ENCODE data around the gene MAPRE3.
"Not testable (repeated sequence)": the region's sequence is repeated elsewhere in the genome, so short reads cannot be mapped to it uniquely, and the experiment has no call there.

Gene MAPRE3

GRCh38 chr2:27070653-27071276, 100.3 kb downstream of the MAPRE3 start:
- DNase-seq (ENCODE audit: low spot score): no peak

- DNase-seq (ENCODE audit: low spot score): peak; percentile 93
Measured at GRCh38 chr2:27071277-27071989, 101.0 kb downstream of the MAPRE3 start, which contains the start of gene OST4. OST4 (minus strand) TSS chr2:27071654.

GRCh38 chr2:27071990-27072830, 101.8 kb downstream of the MAPRE3 start:
- peak; percentile 34 for DNase-seq (ENCODE audit: low spot score)

- DNase-seq (ENCODE audit: low spot score): no peak
Measured at GRCh38 chr2:27072920-27073319, 102.5 kb downstream of the MAPRE3 start.

GRCh38 chr2:27073782-27074181, 103.3 kb downstream of the MAPRE3 start:
- DNase-seq (ENCODE audit: low spot score): no peak

GRCh38 chr2:27074738-27075565, 104.5 kb downstream of the MAPRE3 start:
- DNase-seq (ENCODE audit: low spot score): no peak

GRCh38 chr2:27075566-27075871, 105.1 kb downstream of the MAPRE3 start:
- DNase-seq (ENCODE audit: low spot score): not testable (repeated sequence)

GRCh38 chr2:27076323-27076722, 105.9 kb downstream of the MAPRE3 start:
- no peak for DNase-seq (ENCODE audit: low spot score)
